H1 (cell line): Measurements from ENCODE around the gene CMTM3. TPM values are rescaled to one million over a fixed set of nuclear protein-coding genes. Genes with fewer than 3 reads are reported as not detected.
A peak's percentile ranks its signal among the peaks of the same experiment; 100 is the strongest.

Source experiments
- BACH1 ChIP-seq: IDR thresholded peaks from 2 replicates; pipeline ENCODE4 v1.6.1; 2012; ENCODE audit warnings: low read length, improper control_type of control experiment
- BCL11A ChIP-seq, 2 experiments: IDR thresholded peaks; one replicate each; pipeline ENCODE4 v1.6.1; 2011; ENCODE audit warnings: low read depth in 2 of 2, low read length in 2 of 2, mild to moderate bottlenecking in 2 of 2
- CHD1 ChIP-seq: IDR thresholded peaks from 2 replicates; pipeline ENCODE4 v1.6.1; 2012; ENCODE audit warnings: low read depth, low read length, improper control_type of control experiment
- CHD2 ChIP-seq: IDR thresholded peaks from 2 replicates; pipeline ENCODE4 v1.6.1; 2012; ENCODE audit warnings: low read length, improper control_type of control experiment
- CREB1 ChIP-seq: IDR thresholded peaks from 2 replicates; pipeline ENCODE4 v1.6.1; 2012; ENCODE audit warnings: inconsistent platforms
- EGR1 ChIP-seq: IDR thresholded peaks from 2 replicates; pipeline ENCODE4 v1.6.1; 2011; ENCODE audit warnings: low read depth, low read length, borderline replicate concordance
- EP300 ChIP-seq, 2 experiments: IDR thresholded peaks; 1 replicate in 1 of 2; 2 replicates in 1 of 2; pipeline ENCODE4 v1.6.1; 2011 to 2012; ENCODE audit warnings: low read depth in 2 of 2, low read length in 2 of 2, mild to moderate bottlenecking in 2 of 2, borderline replicate concordance in 1 of 2, inconsistent platforms in 1 of 2, moderate library complexity in 1 of 2
- FOSL1 ChIP-seq: IDR thresholded peaks from 2 replicates; pipeline ENCODE4 v1.6.1; 2011; ENCODE audit warnings: mild to moderate bottlenecking, low read depth, low read length, moderate library complexity; ENCODE audit not compliant: insufficient read depth
- HDAC6 ChIP-seq: IDR thresholded peaks from one replicate; pipeline ENCODE4 v1.7.1; 2012; ENCODE audit warnings: low read depth, mild to moderate bottlenecking, inconsistent platforms, low read length, moderate library complexity
- JUND ChIP-seq: IDR thresholded peaks from 2 replicates; pipeline ENCODE4 v1.6.1; 2011; ENCODE audit warnings: mild to moderate bottlenecking, improper control_type of control experiment, low read length
- KDM4A ChIP-seq: IDR thresholded peaks from one replicate; pipeline ENCODE4 v1.7.1; 2012; ENCODE audit warnings: low read depth, mild to moderate bottlenecking, moderate library complexity, low read length, inconsistent platforms; ENCODE audit not compliant: severe bottlenecking
- KDM5A ChIP-seq: fragments of 200-600 bp; IDR thresholded peaks from 2 replicates; pipeline ENCODE4 v1.7.1; 2012; ENCODE audit warnings: mild to moderate bottlenecking, low read length, inconsistent platforms, mixed read lengths
- NRF1 ChIP-seq: IDR thresholded peaks from 2 replicates; pipeline ENCODE4 v1.6.1; 2011; ENCODE audit warnings: mild to moderate bottlenecking, low read depth, low read length, improper control_type of control experiment
- PHF8 ChIP-seq: fragments of 200-600 bp; sonication (generic); conservative IDR thresholded peaks from 2 replicates; pipeline ENCODE4 v1.7.1; 2012; ENCODE audit warnings: low read depth, mild to moderate bottlenecking, inconsistent platforms, low read length, moderate library complexity
- POLR2A ChIP-seq, 2 experiments: IDR thresholded peaks; 1 replicate in 1 of 2; 2 replicates in 1 of 2; pipeline ENCODE4 v1.6.1; 2011; ENCODE audit warnings: low read depth in 2 of 2, low read length in 2 of 2, mild to moderate bottlenecking in 2 of 2; ENCODE audit errors: control extremely low read depth in 1 of 2
- RAD21 ChIP-seq, 2 experiments: IDR thresholded peaks in 1 of 2; conservative IDR thresholded peaks in 1 of 2; 2 replicates each; pipeline ENCODE4 v1.6.1; 2011; ENCODE audit warnings: low read depth in 2 of 2, low read length in 2 of 2, improper control_type of control experiment in 1 of 2, inconsistent platforms in 1 of 2, mild to moderate bottlenecking in 1 of 2, moderate library complexity in 1 of 2
- RXRA ChIP-seq: IDR thresholded peaks from 2 replicates; pipeline ENCODE4 v1.6.1; 2011; ENCODE audit warnings: low read depth, mild to moderate bottlenecking, low read length, moderate library complexity; ENCODE audit not compliant: insufficient read depth
- SAP30 ChIP-seq: fragments of 300-600 bp; sonication (generic); IDR thresholded peaks from 2 replicates; pipeline ENCODE4 v1.7.1; 2012; ENCODE audit warnings: low read length, moderate library complexity, mild to moderate bottlenecking, inconsistent platforms; ENCODE audit not compliant: insufficient read depth, insufficient replicate concordance
- SIRT6 ChIP-seq: IDR thresholded peaks from one replicate; pipeline ENCODE4 v1.7.1; 2012; ENCODE audit warnings: low read length, inconsistent platforms
- SIX5 ChIP-seq: IDR thresholded peaks from 2 replicates; pipeline ENCODE4 v1.6.1; 2011; ENCODE audit warnings: mild to moderate bottlenecking, low read depth, low read length
- SP1 ChIP-seq: IDR thresholded peaks from 2 replicates; pipeline ENCODE4 v1.6.1; 2011; ENCODE audit warnings: low read depth, low read length
- SRF ChIP-seq: IDR thresholded peaks from 2 replicates; pipeline ENCODE4 v1.6.1; 2011; ENCODE audit warnings: mild to moderate bottlenecking, low read depth, low read length, moderate library complexity
- SUZ12 ChIP-seq: fragments of 200-600 bp; sonication (generic); IDR thresholded peaks from 2 replicates; pipeline ENCODE4 v1.6.1; 2012; ENCODE audit warnings: mild to moderate bottlenecking, inconsistent platforms, low read length, moderate library complexity, mixed read lengths
- TAF7 ChIP-seq: optimal IDR thresholded peaks from 2 replicates; pipeline ENCODE3; 2011; ENCODE audit warnings: low read depth, mild to moderate bottlenecking, inconsistent platforms, low read length, moderate library complexity, borderline replicate concordance
- TBP ChIP-seq: IDR thresholded peaks from 2 replicates; pipeline ENCODE4 v1.6.1; 2011; ENCODE audit warnings: low read depth, low read length, improper control_type of control experiment
- ZNF274 ChIP-seq: IDR thresholded peaks from 2 replicates; pipeline ENCODE4 v1.7.0; 2012; ENCODE audit warnings: low read length, borderline replicate concordance; ENCODE audit errors: extremely low read depth
- polyA plus RNA-seq, 7 experiments: library from polyadenylated mRNA; depleted of rRNA in 3 of 7; stranded (reverse) in 5 of 7; unstranded in 2 of 7; fragments of >200 nt in 5 of 7; fragments of 200-250 nt in 2 of 7; gene quantifications; 1 replicate in 5 of 7; 2 replicates in 1 of 7; 4 replicates in 1 of 7; pipeline versions ENCODE4 v1.2.1 to v1.2.3, GENCODE V29; 2011 to 2013; ENCODE audit warnings: missing spikeins in 2 of 7, mixed read lengths in 2 of 7
- total RNA-seq: library from RNA; stranded (reverse); fragmentation: NEBNext Ultra II Directional; extraction: Animal tissue kit (Norgen Biotek cat#: 25700); gene quantifications from 2 replicates; pipeline ENCODE4 v1.2.1, GENCODE V29; 2021

The CMTM3 gene
- total and polyA plus RNA-seq, 2 of the 8 experiments (the other 6 are each of a cell fraction or from before 2014, with no cell fraction given), result 24.7 to 24.8 TPM

DNA sequence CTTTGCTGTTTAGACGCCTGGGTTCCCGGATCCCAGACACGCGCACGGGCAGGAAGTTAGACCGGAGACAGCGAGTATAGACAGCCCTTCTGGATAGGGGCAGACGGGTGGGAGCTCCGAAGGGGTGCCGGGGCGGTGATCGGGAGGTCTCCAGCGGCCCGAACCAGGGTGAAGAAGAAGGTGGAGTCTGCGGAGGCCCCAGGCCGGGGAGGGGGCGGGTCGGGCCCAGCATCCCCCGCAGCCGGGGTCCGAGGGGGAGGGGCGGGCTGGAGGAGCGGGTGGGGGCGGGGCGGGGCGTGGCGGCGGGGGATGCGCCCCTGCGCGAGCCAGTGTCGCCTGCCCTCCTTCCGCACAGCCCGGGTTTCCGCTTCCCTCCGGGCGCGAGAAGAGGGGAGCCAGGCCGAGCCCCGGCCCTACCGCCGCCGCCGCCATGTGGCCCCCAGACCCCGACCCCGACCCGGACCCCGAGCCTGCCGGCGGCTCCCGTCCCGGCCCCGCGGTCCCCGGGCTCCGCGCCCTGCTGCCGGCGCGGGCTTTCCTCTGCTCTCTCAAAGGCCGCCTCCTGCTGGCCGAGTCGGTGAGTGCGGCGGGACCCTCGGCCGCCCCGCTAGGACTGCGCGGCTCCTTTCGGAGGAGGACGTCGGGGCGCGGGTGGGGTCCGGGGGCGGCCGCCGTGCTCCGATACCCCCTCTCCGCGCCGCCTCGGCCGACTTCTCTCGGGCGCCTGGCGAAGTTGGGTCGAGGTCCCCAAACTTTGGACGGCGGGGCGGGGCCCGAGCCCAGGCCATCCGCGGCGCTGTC is at the start of gene CMTM3 (continued):
- TF ChIP-seq BCL11A (IDR thresholded peaks at IDR 0.05; ENCODE audit: low read depth in 2 of 2, low read length in 2 of 2) (no peak), CHD1 (no peak), CHD2 (no peak), PHF8 (peak; percentile 51), EGR1 (no peak), SP1 (no peak), RAD21 (IDR thresholded peaks at IDR 0.05 in 1 of 2, conservative IDR thresholded peaks at IDR 0.05 in 1 of 2; ENCODE audit: low read depth in 2 of 2, low read length in 2 of 2) (peak; percentile 38 to 60), SUZ12 (no peak), KDM5A (no peak), SIRT6 (no peak), BACH1 (no peak), SRF (no peak), TBP (0 out of 2 replicates have a peak, but pooled peaks have one; percentile 17), CREB1 (no peak), SAP30 (no peak), TAF7 (peak; percentile 39), ZNF274 (no peak), SIX5 (no peak), RXRA (no peak), HDAC6 (no peak), JUND (no peak), KDM4A (peak; percentile 62), NRF1 (no peak), POLR2A (IDR thresholded peaks at IDR 0.05; ENCODE audit: control extremely low read depth in 1 of 2, low read depth in 2 of 2, low read length in 2 of 2) (peak in 1 of 2 experiments; percentile 73; a peak in 1 of 3 replicates), FOSL1 (no peak), EP300 (IDR thresholded peaks at IDR 0.05; ENCODE audit: borderline replicate concordance in 1 of 2, low read depth in 2 of 2, low read length in 2 of 2) (peak in 1 of 2 experiments; percentile 7; a peak in 1 of 3 replicates)
